Measurements from ENCODE around the gene GC.
"Not testable (repeated sequence)": the region's sequence is repeated elsewhere in the genome, so short reads cannot be mapped to it uniquely, and the experiment has no call there.

Gene GC

GRCh38 chr4:71783972-71784371 lies at the start of gene GC:
GC (minus strand) TSS chr4:71784079; CDS start chr4:71784018, 61 bp downstream.
- DNase-seq, result no peak

- no peak for DNase-seq
These were observed 49.5 kb upstream of the GC start for GRCh38 chr4:71833232-71833900.

GRCh38 chr4:71832049-71832448 lies 48.2 kb upstream of the GC start:
- DNase-seq, result no peak

- DNase-seq, result no peak
These were observed 46.8 kb upstream of the GC start for GRCh38 chr4:71830497-71831190.

GRCh38 chr4:71828470-71828869 lies 44.6 kb upstream of the GC start:
- no peak for DNase-seq

GRCh38 chr4:71827826-71828225 lies 43.9 kb upstream of the GC start:
- DNase-seq, result no peak

GRCh38 chr4:71816676-71817303 lies 32.9 kb upstream of the GC start:
- DNase-seq, result no peak

GRCh38 chr4:71814433-71814832 lies 30.6 kb upstream of the GC start:
- no peak for DNase-seq

- not testable (repeated sequence) for DNase-seq
These were observed 25.9 kb upstream of the GC start for GRCh38 chr4:71809805-71810204.

GRCh38 chr4:71807469-71807868 lies 23.6 kb upstream of the GC start:
- DNase-seq, result no peak

GRCh38 chr4:71805230-71805629 lies 21.4 kb upstream of the GC start:
- not testable (repeated sequence) for DNase-seq

GRCh38 chr4:71804017-71804697 lies 20.3 kb upstream of the GC start:
- not testable (repeated sequence) for DNase-seq

- DNase-seq, result no peak
These were observed 2.1 kb upstream of the GC start for GRCh38 chr4:71785959-71786358.

GRCh38 chr4:71784569-71785197 lies 804 bp upstream of the GC start:
- DNase-seq, result no peak

- no peak for DNase-seq
These were observed 6.0 kb downstream of the GC start for GRCh38 chr4:71777891-71778290.

- no peak for DNase-seq
These were observed 8.4 kb downstream of the GC start for GRCh38 chr4:71775449-71775848.

- DNase-seq, result no peak
These were observed 9.7 kb downstream of the GC start for GRCh38 chr4:71774136-71774535.

GRCh38 chr4:71773004-71773403 lies 10.9 kb downstream of the GC start:
- DNase-seq, result no peak

GRCh38 chr4:71772592-71772991 lies 11.3 kb downstream of the GC start:
- DNase-seq, result no peak

GRCh38 chr4:71771613-71772012 lies 12.3 kb downstream of the GC start:
- no peak for DNase-seq

- no peak for DNase-seq
These were observed 14.4 kb downstream of the GC start for GRCh38 chr4:71769434-71769833.

GRCh38 chr4:71768123-71768522 lies 15.8 kb downstream of the GC start:
- no peak for DNase-seq

GRCh38 chr4:71765821-71766383 lies 18.0 kb downstream of the GC start:
- no peak for DNase-seq
